Tibial nerve (tissue), 4 donors: ENCODE results near the gene RAP1A. TPM values are rescaled to one million over a fixed set of nuclear protein-coding genes. Genes with fewer than 3 reads are reported as not detected.

ENCODE experiments used
- DNase-seq, 2 donors: peaks; one replicate each; pipeline ENCODE4 v3.0.0-alpha.2; 2019; ENCODE audit warnings: low spot score in 2 of 2
- H3K27ac ChIP-seq, 4 donors: fragments of 200-600 bp; sonication (generic) in 3 of 4; one replicate each; pipeline ENCODE4 v1.5.1; 2017 to 2019; ENCODE audit warnings: mild to moderate bottlenecking in 1 of 4
- H3K27me3 ChIP-seq, 2 donors: fragments of 200-600 bp; sonication (generic) in 1 of 2; one replicate each; pipeline versions ENCODE4 v1.5.1 to v1.6.0; 2017 to 2019
- H3K36me3 ChIP-seq, 3 donors: fragments of 200-600 bp; sonication (generic); one replicate each; pipeline ENCODE4 v1.5.1; 2018 to 2019
- H3K4me1 ChIP-seq, 4 donors: fragments of 200-600 bp; sonication (generic) in 3 of 4; one replicate each; pipeline ENCODE4 v1.5.1; 2017 to 2019
- H3K4me3 ChIP-seq, 4 donors: fragments of 200-600 bp; sonication (generic) in 3 of 4; one replicate each; pipeline ENCODE4 v1.5.1; 2017 to 2019; ENCODE audit warnings: mild to moderate bottlenecking in 1 of 4, moderate library complexity in 1 of 4
- H3K9me3 ChIP-seq, 4 donors: fragments of 200-600 bp; sonication (generic) in 3 of 4; one replicate each; pipeline ENCODE4 v1.5.1; 2017 to 2019
- EP300 ChIP-seq, 2 donors: sonication (generic); formaldehyde crosslinking; IDR thresholded peaks; one replicate each; pipeline ENCODE4 v1.6.1; 2017; ENCODE audit warnings: antibody characterized with exemption in 2 of 2, mild to moderate bottlenecking in 1 of 2
- POLR2A ChIP-seq, 2 donors: fragments of 450-650 bp; IDR thresholded peaks; one replicate each; pipeline ENCODE4 v1.6.1; 2017; ENCODE audit warnings: antibody characterized with exemption in 2 of 2, mild to moderate bottlenecking in 2 of 2, moderate library complexity in 2 of 2
- WGBS, 2 donors: methylation state at CpG; one replicate each; pipeline ENCODE4 v1.1.5; 2018; 5-methylcytosine and 5-hydroxymethylcytosine counted together
- total RNA-seq, 4 donors: library from RNA; depleted of rRNA; stranded (reverse); fragments of >200 nt; gene quantifications; one replicate each; pipeline ENCODE4 v1.1.0, GENCODE V29; 2016
- TF ChIP-seq, protein P1 (sequence below), 5 experiments: fragments of 200-600 bp in 3 of 5; fragments of 450-650 bp in 2 of 5; sonication (generic) in 3 of 5; IDR thresholded peaks; one replicate each; pipeline ENCODE4 v1.5.1; 2016 to 2019; ENCODE audit warnings: antibody characterized with exemption in 5 of 5, mild to moderate bottlenecking in 3 of 5, moderate library complexity in 2 of 5

Gene RAP1A
- total RNA-seq, 4 donors from 2014 or later, result 45.5 to 48.7 (median 46.8) TPM

DNA sequence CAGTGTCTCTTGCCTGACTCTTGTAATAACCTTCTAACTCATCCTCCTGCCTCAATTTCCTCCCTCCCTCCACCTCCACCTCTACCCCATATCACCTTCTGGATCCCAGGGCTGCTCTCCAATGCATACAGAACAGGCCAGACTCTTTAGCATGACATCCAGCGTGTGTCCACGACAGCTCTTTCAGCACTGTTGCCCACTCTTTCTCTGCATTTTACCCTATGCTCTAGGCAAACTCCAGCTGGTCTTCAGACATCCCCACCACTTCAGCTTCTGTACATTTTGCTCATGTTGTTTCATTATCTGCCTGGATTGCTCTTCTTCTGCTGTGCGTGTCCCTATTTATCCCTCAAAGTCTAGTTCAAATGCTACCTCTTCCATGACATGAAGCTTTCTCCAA lies 114.8 kb downstream of the RAP1A start:
- no peaks in the 10 kb centered on the region for H3K27me3 ChIP-seq
- H3K27ac ChIP-seq, result peak overlapping the region; percentile 39 to 93 (median 78)
- H3K4me1 ChIP-seq, result peaks cover 0 to 96% (median 64%) of the 10 kb centered on the region in 4 donors
- TF ChIP-seq POLR2A (IDR thresholded peaks at IDR 0.05), result no peak
- no peak for DNase-seq
- H3K9me3 ChIP-seq, result no peaks in the 10 kb centered on the region
- H3K36me3 ChIP-seq, result no peaks in the 10 kb centered on the region
- H3K4me3 ChIP-seq, result no peak overlapping the region
- 71 to 78% methylated on average over 3 of the region's 3 CpGs for WGBS, 2 donors

DNA sequence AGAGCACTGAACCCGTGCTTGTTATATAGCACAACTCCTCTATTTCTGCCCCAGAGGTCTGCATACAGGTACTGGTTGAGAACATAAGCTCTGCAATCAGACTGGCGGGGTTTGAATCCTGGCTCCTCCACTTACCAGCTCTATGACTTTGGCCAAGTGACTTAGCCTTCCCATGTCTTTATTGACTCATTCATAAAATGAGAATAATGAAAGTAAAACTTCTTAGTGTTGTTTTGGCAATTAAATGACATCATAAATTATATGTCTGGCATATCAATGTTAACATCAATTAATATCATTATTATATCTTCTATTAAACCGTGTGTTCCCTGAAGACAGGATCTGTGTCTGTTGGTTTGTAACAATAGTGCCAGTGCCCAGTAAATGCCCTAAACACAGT lies 115.3 kb downstream of the RAP1A start:
- no peaks in the 10 kb centered on the region for H3K36me3 ChIP-seq
- TF ChIP-seq, protein P1, sequence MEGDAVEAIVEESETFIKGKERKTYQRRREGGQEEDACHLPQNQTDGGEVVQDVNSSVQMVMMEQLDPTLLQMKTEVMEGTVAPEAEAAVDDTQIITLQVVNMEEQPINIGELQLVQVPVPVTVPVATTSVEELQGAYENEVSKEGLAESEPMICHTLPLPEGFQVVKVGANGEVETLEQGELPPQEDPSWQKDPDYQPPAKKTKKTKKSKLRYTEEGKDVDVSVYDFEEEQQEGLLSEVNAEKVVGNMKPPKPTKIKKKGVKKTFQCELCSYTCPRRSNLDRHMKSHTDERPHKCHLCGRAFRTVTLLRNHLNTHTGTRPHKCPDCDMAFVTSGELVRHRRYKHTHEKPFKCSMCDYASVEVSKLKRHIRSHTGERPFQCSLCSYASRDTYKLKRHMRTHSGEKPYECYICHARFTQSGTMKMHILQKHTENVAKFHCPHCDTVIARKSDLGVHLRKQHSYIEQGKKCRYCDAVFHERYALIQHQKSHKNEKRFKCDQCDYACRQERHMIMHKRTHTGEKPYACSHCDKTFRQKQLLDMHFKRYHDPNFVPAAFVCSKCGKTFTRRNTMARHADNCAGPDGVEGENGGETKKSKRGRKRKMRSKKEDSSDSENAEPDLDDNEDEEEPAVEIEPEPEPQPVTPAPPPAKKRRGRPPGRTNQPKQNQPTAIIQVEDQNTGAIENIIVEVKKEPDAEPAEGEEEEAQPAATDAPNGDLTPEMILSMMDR (IDR thresholded peaks at IDR 0.05), result no peak
- TF ChIP-seq EP300 (IDR thresholded peaks at IDR 0.05), result no peak
- TF ChIP-seq POLR2A (IDR thresholded peaks at IDR 0.05), result no peak
- 73 to 79% methylated on average over 3 of the region's 3 CpGs for WGBS, 2 donors
- peak overlapping the region in 2 of 4 donors; percentile 93 to 94 for H3K27ac ChIP-seq
- DNase-seq, result no peak
- H3K9me3 ChIP-seq, result no peaks in the 10 kb centered on the region
- peaks cover 0 to 94% (median 64%) of the 10 kb centered on the region in 4 donors for H3K4me1 ChIP-seq
- H3K4me3 ChIP-seq, result no peak overlapping the region
- H3K27me3 ChIP-seq, result no peaks in the 10 kb centered on the region

DNA sequence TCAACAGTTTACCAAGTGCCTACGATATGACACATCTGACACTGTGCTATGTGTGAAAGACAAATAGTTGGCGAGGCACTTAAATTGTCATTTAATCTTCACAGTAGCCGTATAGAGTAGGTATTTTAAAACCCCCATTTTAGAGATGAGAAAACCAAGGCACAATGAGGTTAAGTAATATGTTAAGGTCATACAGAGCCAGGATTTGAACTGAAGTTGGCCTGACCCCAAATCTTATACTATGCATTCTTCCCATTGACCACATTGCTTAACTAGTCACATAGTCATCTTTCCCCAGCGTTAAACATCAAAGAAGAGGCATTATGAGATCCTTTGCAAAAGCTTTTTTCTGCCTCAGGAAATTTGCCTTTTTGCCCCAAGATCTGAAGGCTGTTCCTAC lies 115.7 kb downstream of the RAP1A start:
- Histone ChIP-seq H3K9me3 (no peaks in the 10 kb centered on the region), H3K27ac (peak overlapping the region in 2 of 4 donors; percentile 93 to 94), H3K27me3 (no peaks in the 10 kb centered on the region), H3K36me3 (no peaks in the 10 kb centered on the region), H3K4me1 (peaks cover 0 to 94% (median 64%) of the 10 kb centered on the region in 4 donors), H3K4me3 (no peak overlapping the region)
- WGBS, 2 donors, result 64 to 65% methylated on average over 4 of the region's 4 CpGs
- no peak for DNase-seq
- TF ChIP-seq EP300 (IDR thresholded peaks at IDR 0.05), result no peak
- TF ChIP-seq POLR2A (IDR thresholded peaks at IDR 0.05), result no peak
- TF ChIP-seq, protein P1 (IDR thresholded peaks at IDR 0.05), result no peak

DNA sequence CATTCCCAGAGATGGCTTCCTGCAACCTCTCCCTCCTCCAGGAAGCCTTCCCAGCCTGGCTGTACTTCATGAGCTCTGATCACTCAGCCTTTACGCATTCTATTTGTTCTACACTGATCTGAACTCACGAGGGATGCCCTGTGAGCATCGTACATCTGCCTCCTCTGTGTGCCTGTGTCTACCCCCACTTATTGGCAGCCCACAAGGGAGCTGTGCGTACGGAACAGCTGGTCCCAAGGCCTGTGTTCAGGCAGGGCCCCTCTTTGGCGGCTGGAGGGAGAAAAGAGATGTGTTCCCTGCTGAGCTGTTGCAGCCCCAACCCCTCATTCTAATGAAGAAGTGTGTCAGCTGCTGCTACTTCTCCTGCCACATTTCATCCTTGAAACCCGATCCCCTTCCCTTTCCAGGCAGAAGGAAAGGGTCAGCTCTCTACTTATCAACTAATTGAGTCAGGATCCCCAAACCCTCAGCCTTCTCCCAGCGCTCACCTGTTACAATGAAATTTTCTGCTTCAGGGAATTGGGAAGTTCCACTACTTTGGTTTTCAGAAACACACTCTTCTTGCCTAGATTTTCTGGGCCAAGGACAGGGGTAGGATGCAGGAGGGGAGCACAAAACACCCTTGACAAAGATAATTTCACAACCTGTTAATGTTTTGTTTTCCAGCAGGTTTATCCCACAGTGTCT lies 116.4 kb downstream of the RAP1A start:
- no peak overlapping the region for H3K4me3 ChIP-seq
- H3K27ac ChIP-seq, result peak overlapping the region in 3 of 4 donors; percentile 77 to 94 (median 93)
- no peak for DNase-seq
- WGBS, 2 donors, result 76 to 78% methylated on average over 8 of the region's 8 CpGs
- H3K4me1 ChIP-seq, result peaks cover 0 to 91% (median 63%) of the 10 kb centered on the region in 4 donors
- H3K36me3 ChIP-seq, result no peaks in the 10 kb centered on the region
- no peak for TF ChIP-seq EP300 (IDR thresholded peaks at IDR 0.05)
- TF ChIP-seq, protein P1 (IDR thresholded peaks at IDR 0.05), result no peak
- no peak for TF ChIP-seq POLR2A (IDR thresholded peaks at IDR 0.05)
- no peaks in the 10 kb centered on the region for H3K27me3 ChIP-seq
- no peaks in the 10 kb centered on the region for H3K9me3 ChIP-seq

DNA sequence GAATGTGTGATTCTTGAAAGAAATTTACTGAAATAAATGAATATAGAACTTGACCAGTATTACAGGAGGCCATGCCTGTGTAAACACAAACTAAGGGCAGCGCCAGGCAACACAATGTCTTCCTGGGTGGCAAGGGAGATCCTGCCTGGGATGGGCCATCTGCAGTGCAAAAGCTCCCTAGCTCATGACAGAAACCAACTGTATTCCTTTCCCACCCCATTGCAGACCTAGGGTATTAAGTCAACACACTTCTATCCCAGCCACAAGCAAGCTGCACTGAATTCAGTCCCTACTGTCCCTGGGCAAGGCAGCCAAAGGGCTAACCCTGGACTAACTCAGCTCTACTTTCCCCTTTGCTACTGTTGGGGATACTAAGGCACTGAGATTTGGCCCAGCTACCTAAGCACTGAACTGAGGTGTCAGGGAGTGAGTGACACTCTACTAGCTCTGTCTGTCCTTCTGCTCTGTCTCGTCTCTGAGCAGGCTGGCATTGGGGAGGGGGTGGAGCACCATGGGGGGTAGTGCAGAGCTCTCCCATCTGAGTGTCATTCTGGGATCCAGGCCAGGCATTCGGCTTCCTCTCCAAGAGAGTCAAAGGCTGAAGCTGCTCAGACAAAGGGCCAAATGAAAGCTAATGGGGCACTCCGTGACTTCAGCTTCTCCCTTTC lies 117.1 kb downstream of the RAP1A start:
- Histone ChIP-seq H3K27ac (peak overlapping the region in 3 of 4 donors; percentile 77 to 94 (median 93)), H3K9me3 (no peaks in the 10 kb centered on the region), H3K36me3 (no peaks in the 10 kb centered on the region), H3K27me3 (no peaks in the 10 kb centered on the region), H3K4me1 (peaks cover 0 to 85% (median 59%) of the 10 kb centered on the region in 4 donors), H3K4me3 (no peak overlapping the region)
- TF ChIP-seq POLR2A (IDR thresholded peaks at IDR 0.05) (no peak), EP300 (IDR thresholded peaks at IDR 0.05) (no peak)
- TF ChIP-seq, protein P1 (IDR thresholded peaks at IDR 0.05), result no peak
- 43 to 46% methylated on average over 4 of the region's 4 CpGs for WGBS, 2 donors
- no peak for DNase-seq
